Ishikawa (cell line): Measurements from ENCODE around the gene CCDC121.

Source experiments
- CEBPB ChIP-seq: IDR thresholded peaks from 2 replicates; pipeline ENCODE4 v1.6.1; 2012
- CREB1 ChIP-seq: IDR thresholded peaks from 2 replicates; pipeline ENCODE4 v1.6.1; 2012; ENCODE audit warnings: low read depth
- EGR1 ChIP-seq: IDR thresholded peaks from 2 replicates; pipeline ENCODE4 v1.6.1; 2012
- EP300 ChIP-seq: IDR thresholded peaks from 2 replicates; pipeline ENCODE4 v1.6.1; 2012; ENCODE audit warnings: borderline replicate concordance
- FOXM1 ChIP-seq: IDR thresholded peaks from 2 replicates; pipeline ENCODE4 v1.6.1; 2012; ENCODE audit warnings: low read depth, borderline replicate concordance
- MAX ChIP-seq: IDR thresholded peaks from 2 replicates; pipeline ENCODE4 v1.6.1; 2012
- NFIC ChIP-seq: IDR thresholded peaks from 2 replicates; pipeline ENCODE4 v1.6.1; 2012
- RAD21 ChIP-seq: IDR thresholded peaks from 2 replicates; pipeline ENCODE4 v1.6.1; 2012; ENCODE audit warnings: low read depth
- REST ChIP-seq: IDR thresholded peaks from 2 replicates; pipeline ENCODE4 v1.6.1; 2012; ENCODE audit warnings: low read depth, mild to moderate bottlenecking
- TAF1 ChIP-seq: IDR thresholded peaks from 2 replicates; pipeline ENCODE4 v1.6.1; 2012; ENCODE audit warnings: low read depth, mild to moderate bottlenecking
- TCF12 ChIP-seq: IDR thresholded peaks from 2 replicates; pipeline ENCODE4 v1.6.1; 2012; ENCODE audit warnings: low read depth
- TEAD4 ChIP-seq: IDR thresholded peaks from 2 replicates; pipeline ENCODE4 v1.6.1; 2012
- USF1 ChIP-seq: IDR thresholded peaks from 2 replicates; pipeline ENCODE4 v1.6.1; 2012
- YY1 ChIP-seq: IDR thresholded peaks from 2 replicates; pipeline ENCODE4 v1.6.1; 2012; ENCODE audit warnings: low read depth
- ZBTB7A ChIP-seq: IDR thresholded peaks from 2 replicates; pipeline ENCODE4 v1.6.1; 2012; ENCODE audit warnings: low read depth

CCDC121 gene

GRCh38 chr2:27664622-27665363 lies 36.0 kb upstream of the CCDC121 start:
- TF ChIP-seq CEBPB (peak; percentile 79), MAX (no peak)

GRCh38 chr2:27664154-27664574 lies 35.4 kb upstream of the CCDC121 start:
- no peak for TF ChIP-seq MAX
- TF ChIP-seq CREB1 = no peak
- TF ChIP-seq TEAD4 = no peak
- TF ChIP-seq NFIC = no peak
- TF ChIP-seq EP300 = no peak
- TF ChIP-seq ZBTB7A = no peak
- TF ChIP-seq YY1 = no peak
- no peak for TF ChIP-seq FOXM1
- no peak for TF ChIP-seq REST
- no peak for TF ChIP-seq EGR1
- TF ChIP-seq RAD21 = no peak
- TF ChIP-seq CEBPB = no peak

GRCh38 chr2:27663285-27664153 lies 34.7 kb upstream of the CCDC121 start, which contains the start of the genes SLC4A1AP and SUPT7L:
SLC4A1AP (plus strand) TSS chr2:27663889; CDS start chr2:27663915, 26 bp downstream.
SUPT7L (minus strand) TSS chr2:27663614; CDS start chr2:27662192, 1,422 bp downstream.
- TF ChIP-seq TCF12 (peak; percentile 80), RAD21 (no peak), FOXM1 (no peak), USF1 (peak; percentile 56; the same call in 1 of the 2 replicates), TAF1 (peak; percentile 97), YY1 (peak; percentile 95), ZBTB7A (no peak), NFIC (0 out of 2 replicates have a peak, but pooled peaks have one; percentile 7), EP300 (peak; percentile 60; the same call in 1 of the 2 replicates), MAX (peak; percentile 68), TEAD4 (peak; percentile 62; the same call in 1 of the 2 replicates), EGR1 (peak; percentile 37; the same call in 1 of the 2 replicates), CREB1 (peak; percentile 48)

- TF ChIP-seq TAF1 (no peak), CEBPB (no peak), MAX (no peak), REST (no peak), CREB1 (no peak), EP300 (no peak), EGR1 (no peak), RAD21 (no peak)
Measured at GRCh38 chr2:27661371-27661770, 32.6 kb upstream of the CCDC121 start.

- TF ChIP-seq YY1 (no peak), REST (no peak), CEBPB (no peak), MAX (no peak), CREB1 (no peak), EGR1 (no peak)
Measured at GRCh38 chr2:27655155-27655951, 26.5 kb upstream of the CCDC121 start.
